ACC112 (cell line): ENCODE measurements around the gene CRYGN.

Source experiments
- H2AFZ ChIP-seq: fragments of 200-600 bp; sonication (generic); one replicate; pipeline ENCODE4 v1.6.0; 2017; ENCODE audit warnings: antibody characterized with exemption, low read length; ENCODE audit not compliant: unreplicated experiment
- H3K27ac ChIP-seq: fragments of 200-600 bp; sonication (generic); 2 replicates; pipeline ENCODE4 v1.5.1; 2014; ENCODE audit warnings: low read depth, mild to moderate bottlenecking, antibody characterized with exemption, low read length, moderate library complexity
- H3K27me3 ChIP-seq: fragments of 200-600 bp; sonication (generic); 2 replicates; pipeline ENCODE4 v1.6.1; 2014; ENCODE audit warnings: mild to moderate bottlenecking, antibody characterized with exemption, low read length, moderate library complexity, mixed read lengths; ENCODE audit not compliant: insufficient read depth
- H3K36me3 ChIP-seq: fragments of 200-600 bp; sonication (generic); 2 replicates; pipeline ENCODE4 v1.6.1; 2016; ENCODE audit warnings: mild to moderate bottlenecking, antibody characterized with exemption, low read length, moderate library complexity, mixed read lengths; ENCODE audit not compliant: insufficient read depth
- H3K4me1 ChIP-seq: fragments of 200-600 bp; sonication (generic); one replicate; pipeline ENCODE4 v1.6.1; 2016; ENCODE audit warnings: low read length, mixed read lengths; ENCODE audit not compliant: insufficient read depth, unreplicated experiment, control insufficient read depth
- H3K4me3 ChIP-seq: fragments of 200-600 bp; sonication (generic); 2 replicates; pipeline ENCODE4 v1.5.1; 2014; ENCODE audit warnings: mild to moderate bottlenecking, low read depth, low read length
- H3K79me2 ChIP-seq: fragments of 200-600 bp; sonication (generic); one replicate; pipeline ENCODE4 v1.6.0; 2016; ENCODE audit warnings: low read length; ENCODE audit not compliant: control insufficient read depth, unreplicated experiment, insufficient read depth

The CRYGN gene

DNA sequence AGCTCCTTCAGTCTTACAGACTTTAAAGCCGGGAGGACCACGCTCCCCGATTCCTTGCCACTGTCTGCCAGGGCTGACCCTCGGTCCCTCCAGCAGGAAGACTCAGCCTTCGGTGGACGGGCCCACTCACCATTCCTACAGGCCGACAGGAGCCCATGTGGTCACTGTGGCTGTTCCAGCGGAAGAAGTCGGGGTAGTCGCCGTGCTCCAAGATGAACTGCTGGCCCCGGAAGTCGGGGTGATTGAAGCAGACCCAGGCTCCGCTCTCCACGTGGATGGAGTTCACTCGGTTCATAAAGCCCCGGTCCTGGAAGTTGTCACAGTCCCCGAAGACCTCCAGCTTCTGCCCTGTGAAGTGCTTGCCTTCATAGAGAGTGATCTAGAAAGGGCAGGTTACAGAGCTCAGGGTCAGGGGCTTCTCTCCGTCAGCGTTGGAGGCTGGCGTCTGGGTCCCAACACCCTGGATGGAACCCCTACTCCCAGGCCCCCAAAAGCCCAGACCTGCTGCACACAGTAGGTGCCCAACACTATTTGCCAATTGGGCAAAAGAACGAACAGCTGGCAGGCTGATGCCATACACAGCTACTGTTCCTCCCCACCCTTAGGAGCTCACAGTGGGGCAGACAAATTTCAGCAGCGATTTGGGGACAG is 1.9 kb downstream of the CRYGN start:
- 0 out of 2 replicates have a peak, but pooled peaks cover 3% of the 10 kb centered on the region for H3K27me3 ChIP-seq
- no peaks in the 10 kb centered on the region for H3K36me3 ChIP-seq
- H3K4me3 ChIP-seq: no peak overlapping the region
- H3K4me1 ChIP-seq: peaks cover 16% of the 10 kb centered on the region
- no peaks in the 10 kb centered on the region for H3K79me2 ChIP-seq
- H3K27ac ChIP-seq: no peak overlapping the region
- H2AFZ ChIP-seq: no peak overlapping the region

DNA sequence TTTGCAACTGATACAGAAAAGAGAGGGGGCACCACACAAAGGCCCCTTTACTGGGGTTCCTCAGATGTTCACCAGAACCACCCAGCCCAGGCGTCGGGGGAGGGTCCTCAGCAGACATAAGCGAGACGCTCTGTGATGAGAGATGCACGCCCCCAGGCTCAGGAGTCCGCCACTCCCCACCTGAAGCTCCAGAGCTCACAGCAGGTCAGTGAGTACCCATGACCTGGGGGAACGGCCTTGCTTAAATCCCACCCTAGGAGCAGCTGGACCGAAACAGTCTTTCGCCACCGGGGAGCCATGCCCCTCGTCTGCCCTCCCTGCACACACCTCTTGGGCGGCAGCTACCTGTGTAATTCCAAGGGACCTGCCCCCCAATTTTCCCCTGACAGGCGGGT is 2.8 kb downstream of the CRYGN start:
- H3K27ac ChIP-seq: no peak overlapping the region
- H3K79me2 ChIP-seq: no peaks in the 10 kb centered on the region
- H3K27me3 ChIP-seq: 0 out of 2 replicates have a peak, but pooled peaks cover 3% of the 10 kb centered on the region
- H2AFZ ChIP-seq: no peak overlapping the region
- peaks cover 16% of the 10 kb centered on the region for H3K4me1 ChIP-seq
- H3K36me3 ChIP-seq: no peaks in the 10 kb centered on the region
- H3K4me3 ChIP-seq: no peak overlapping the region

DNA sequence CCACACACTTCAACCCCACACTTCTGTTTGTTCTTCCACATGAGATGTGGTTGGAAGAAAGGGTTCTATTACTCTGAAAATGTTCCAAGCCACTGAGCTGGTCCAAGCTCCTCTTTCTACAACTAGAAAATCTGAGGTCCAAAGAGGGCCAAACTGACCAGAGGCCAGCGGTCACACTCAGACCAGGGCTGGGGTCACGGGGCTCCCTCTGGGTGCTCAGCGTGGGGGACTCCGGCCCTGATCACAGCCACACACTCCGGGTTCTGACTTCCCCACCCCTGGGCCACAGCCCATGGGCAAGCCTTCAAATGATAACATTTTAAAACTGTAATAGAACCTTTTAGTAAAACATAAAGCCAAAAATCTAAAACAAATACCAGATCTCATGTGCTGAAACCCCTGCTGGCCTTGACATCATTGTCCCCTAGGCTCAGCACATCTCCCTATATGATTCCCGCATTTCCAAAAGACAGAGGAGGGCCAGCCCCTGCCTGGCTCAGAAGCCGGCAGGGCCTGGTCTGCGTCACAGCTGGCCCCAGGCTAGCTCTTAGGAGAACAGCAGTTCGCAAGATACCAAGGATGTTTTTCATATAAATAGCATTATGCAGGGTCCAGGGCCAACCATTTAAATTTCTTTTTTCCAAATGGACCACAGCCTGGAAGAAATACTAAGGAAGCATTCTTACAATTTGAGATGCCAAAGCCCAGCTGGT is 3.3 kb downstream of the CRYGN start:
- Histone ChIP-seq H3K27ac (no peak overlapping the region), H3K36me3 (no peaks in the 10 kb centered on the region), H3K4me1 (peaks cover 11% of the 10 kb centered on the region), H2AFZ (no peak overlapping the region), H3K27me3 (0 out of 2 replicates have a peak, but pooled peaks cover 3% of the 10 kb centered on the region), H3K4me3 (no peak overlapping the region), H3K79me2 (no peaks in the 10 kb centered on the region)

DNA sequence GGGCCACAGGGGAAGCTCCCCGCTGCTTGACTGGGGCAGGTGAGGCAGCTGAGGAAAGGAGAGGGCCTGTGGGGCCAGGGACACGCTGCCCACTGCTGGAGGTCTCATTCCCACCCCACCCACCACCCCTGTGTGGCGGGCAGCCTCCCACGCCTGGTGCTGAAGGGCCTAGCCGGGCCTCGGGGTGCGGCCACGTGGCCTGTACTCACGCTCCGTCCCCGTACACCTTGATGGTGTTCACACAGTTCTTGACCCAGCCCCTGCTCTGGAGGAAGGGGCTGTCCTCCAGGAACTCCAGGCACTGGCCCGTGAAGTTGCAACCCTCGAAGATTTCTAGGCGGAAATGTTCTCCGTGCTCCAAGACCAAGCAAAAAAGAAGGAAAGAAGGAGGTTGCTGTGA is 4.0 kb downstream of the CRYGN start:
- Histone ChIP-seq H3K36me3 (no peaks in the 10 kb centered on the region), H3K27me3 (0 out of 2 replicates have a peak, but pooled peaks cover 3% of the 10 kb centered on the region), H3K79me2 (no peaks in the 10 kb centered on the region), H3K4me3 (no peak overlapping the region), H3K4me1 (peaks cover 5% of the 10 kb centered on the region), H2AFZ (no peak overlapping the region), H3K27ac (no peak overlapping the region)

DNA sequence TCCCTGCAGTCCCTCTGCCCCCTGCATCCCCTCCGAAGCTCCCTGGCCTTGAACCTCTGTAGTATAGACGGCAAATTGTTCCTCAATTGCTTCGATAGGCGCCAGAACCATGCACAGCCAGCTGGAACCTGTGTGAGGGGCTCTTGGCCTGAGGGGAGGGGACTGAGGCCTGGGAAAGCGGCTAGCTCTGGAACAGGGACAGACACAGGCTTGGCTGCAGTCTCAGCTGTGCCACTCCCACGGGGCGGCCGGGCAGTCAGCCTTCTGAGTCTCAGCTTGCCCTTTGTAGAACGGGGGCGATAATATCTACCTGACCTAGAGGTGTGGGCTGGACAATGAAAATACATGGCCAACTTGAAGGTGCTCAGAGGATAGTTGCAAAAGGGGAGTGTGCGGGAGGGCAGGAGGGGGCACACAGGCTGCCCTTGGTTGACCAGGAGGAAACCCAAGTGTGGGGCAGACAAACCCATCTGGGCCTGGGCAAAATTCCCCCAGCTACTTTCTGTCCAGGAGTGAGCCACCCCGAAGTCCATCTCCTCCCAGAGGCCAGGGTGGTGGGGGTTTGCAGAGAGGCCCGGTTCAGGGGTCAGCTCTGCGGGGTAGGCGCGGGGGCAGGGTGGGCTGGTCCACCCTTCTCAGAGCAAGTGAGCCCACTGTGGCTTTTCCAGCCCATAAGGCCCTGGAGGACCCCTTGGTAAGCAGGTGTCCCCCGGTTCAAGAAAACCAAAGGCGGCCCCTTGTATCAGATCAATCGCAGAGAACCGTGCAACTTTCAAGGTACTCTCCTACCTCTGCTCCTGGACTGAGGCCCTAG is 4.6 kb downstream of the CRYGN start:
- Histone ChIP-seq H3K79me2 (no peaks in the 10 kb centered on the region), H3K27me3 (0 out of 2 replicates have a peak, but pooled peaks cover 3% of the 10 kb centered on the region), H3K36me3 (no peaks in the 10 kb centered on the region), H3K4me3 (no peak overlapping the region), H2AFZ (no peak overlapping the region), H3K4me1 (no peaks in the 10 kb centered on the region), H3K27ac (no peak overlapping the region)

DNA sequence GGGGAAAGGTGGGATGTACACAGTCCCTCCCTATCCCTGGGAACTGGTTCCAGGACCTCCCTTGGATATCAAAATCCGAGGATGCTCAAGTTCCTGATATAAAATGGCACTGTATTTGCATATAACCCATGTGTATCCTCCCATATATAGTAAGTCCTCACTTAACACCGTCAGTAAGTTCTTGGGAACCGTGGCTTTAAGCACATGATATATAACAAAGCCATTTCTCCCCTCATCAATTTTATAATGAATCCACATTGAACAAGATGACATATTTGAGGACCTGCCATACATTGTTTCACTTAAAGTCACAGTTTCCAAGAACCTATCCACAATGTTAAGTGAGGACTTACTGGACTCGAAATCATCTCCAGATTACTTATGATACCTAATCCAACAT is 5.4 kb downstream of the CRYGN start:
- H3K27me3 ChIP-seq: 0 out of 2 replicates have a peak, but pooled peaks cover 2% of the 10 kb centered on the region

DNA sequence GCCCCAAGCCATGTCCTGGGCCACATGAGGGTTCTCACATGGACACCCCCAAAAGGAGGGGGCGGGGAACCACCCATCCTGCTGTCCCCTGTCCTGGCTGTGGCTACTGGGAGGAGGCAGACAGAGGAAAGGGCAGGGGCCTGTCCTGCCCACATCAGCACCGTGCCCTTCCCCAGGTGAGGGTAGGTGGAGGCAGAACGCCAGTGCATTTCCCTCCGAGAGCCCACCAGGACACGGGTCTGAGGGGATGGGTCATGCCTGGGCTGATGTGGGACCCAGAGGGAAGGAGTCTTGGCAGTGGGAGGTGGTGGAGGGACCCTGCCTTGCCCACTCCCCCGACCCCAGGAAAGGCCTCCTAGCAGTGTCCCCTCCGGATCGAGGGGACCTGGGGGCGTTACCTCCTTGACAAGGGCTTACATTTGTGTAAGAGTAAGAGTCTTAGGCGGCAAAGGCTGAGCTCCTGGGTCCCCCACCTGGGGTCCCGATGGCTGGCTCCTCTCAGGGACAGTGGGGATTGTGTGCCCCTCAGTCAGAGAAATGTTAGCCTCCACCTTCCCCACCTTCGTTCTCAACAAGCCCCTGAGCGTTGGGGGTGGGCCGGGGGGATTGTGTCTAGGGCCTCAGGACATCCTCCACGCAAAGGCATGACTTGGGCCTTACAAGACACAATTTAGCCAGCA is 6.1 kb downstream of the CRYGN start:
- Histone ChIP-seq H3K4me1 (no peaks in the 10 kb centered on the region), H2AFZ (no peak overlapping the region), H3K27ac (no peak overlapping the region), H3K36me3 (no peaks in the 10 kb centered on the region), H3K27me3 (no peaks in the 10 kb centered on the region), H3K79me2 (no peaks in the 10 kb centered on the region), H3K4me3 (no peak overlapping the region)

More for the DNA sequence above, 5.4 kb downstream of the CRYGN start:
- Histone ChIP-seq H3K4me3 (no peak overlapping the region), H3K36me3 (no peaks in the 10 kb centered on the region), H3K27ac (no peak overlapping the region), H3K79me2 (no peaks in the 10 kb centered on the region), H2AFZ (no peak overlapping the region), H3K4me1 (no peaks in the 10 kb centered on the region)

DNA sequence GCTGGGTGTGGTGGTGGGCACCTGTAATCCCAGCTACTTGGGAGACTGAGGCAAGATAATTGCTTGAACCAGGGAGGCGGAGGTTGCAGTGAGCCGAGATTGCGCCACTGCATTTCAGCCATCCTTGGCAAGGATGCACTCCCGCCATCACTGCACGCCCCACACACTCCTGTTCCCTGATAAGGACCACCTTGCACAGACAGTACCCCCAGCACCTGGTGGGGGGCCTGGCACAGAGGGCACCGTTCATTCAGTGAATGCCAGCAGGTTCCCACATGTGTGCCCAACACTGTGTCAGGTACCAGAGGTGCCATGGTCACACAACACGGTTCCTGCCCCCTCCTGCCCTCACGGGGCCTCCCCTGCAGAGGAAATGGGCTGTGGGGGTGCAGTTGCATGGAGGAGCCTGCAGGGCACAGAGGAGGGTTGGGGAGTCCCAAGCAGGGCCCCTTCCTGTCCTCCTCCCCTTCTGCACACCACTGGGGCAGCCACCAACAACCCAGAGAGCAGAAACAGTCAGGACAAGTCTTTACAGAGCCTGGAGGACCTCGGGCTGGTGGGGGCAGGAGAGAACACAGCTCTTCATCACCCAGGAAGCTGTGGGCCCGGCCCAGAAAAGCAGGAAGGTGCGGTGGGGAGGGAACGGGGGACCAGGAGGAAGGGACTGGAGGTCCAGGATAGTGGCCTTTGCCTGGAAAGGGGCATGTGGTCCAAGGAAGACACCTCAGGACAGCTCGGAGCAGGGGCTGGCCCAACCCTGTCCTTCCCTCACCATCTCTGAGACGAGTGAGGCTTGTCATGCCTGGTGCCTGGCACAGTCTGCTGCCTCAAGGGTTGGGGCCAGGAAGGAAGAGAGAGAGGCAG is 7.1 kb downstream of the CRYGN start:
- Histone ChIP-seq H2AFZ (no peak overlapping the region), H3K4me3 (no peak overlapping the region), H3K4me1 (peaks cover 6% of the 10 kb centered on the region), H3K36me3 (no peaks in the 10 kb centered on the region), H3K27ac (no peak overlapping the region), H3K27me3 (no peaks in the 10 kb centered on the region), H3K79me2 (no peaks in the 10 kb centered on the region)

DNA sequence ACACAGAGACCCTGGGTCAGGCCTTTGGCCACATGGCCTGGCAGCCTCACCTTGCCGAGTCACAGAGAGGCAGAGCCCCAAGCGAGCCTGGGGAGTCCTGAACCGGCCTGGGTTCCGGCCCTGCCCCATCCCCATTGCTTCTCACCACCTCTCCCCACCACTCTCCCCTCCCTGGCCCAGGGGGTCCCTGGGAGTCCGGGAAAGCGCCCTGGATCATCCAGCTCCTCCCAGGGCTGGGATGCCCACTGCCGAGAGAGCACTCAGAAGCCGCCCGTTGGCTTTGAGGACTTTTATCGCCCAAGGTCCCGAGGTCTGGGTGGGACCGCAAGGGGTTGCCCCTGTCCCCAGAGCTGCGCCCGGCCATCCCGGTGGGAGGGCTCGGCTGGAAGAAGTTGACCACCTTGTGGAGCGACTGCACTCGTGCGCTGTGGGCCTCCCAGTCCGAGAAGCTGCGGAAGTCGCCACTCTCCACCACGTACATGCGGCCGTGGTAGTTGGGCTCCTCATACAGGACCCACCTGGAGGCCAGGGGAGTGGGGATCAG is 8.1 kb downstream of the CRYGN start:
- H3K79me2 ChIP-seq: no peaks in the 10 kb centered on the region
- H3K27me3 ChIP-seq: no peaks in the 10 kb centered on the region
- H2AFZ ChIP-seq: no peak overlapping the region
- peaks cover 13% of the 10 kb centered on the region for H3K4me1 ChIP-seq
- H3K27ac ChIP-seq: no peak overlapping the region
- H3K4me3 ChIP-seq: no peak overlapping the region
- H3K36me3 ChIP-seq: no peaks in the 10 kb centered on the region
